Measurements from ENCODE around the gene UFM1. TPM values are rescaled to one million over a fixed set of nuclear protein-coding genes. Genes with fewer than 3 reads are reported as not detected.

Gene UFM1
- total RNA-seq, 1 donor from 2014 or later = 43.3 TPM

- H3K4me1 ChIP-seq (ENCODE audit: control insufficient read depth in 3 of 3, insufficient read depth in 3 of 3, low read length in 3 of 3) = no peaks in the 10 kb centered on the region
- no peaks in the 10 kb centered on the region for H3K9me3 ChIP-seq (ENCODE audit: control insufficient read depth in 3 of 3, low read length in 3 of 3)
- no peak overlapping the region for H3K27ac ChIP-seq (ENCODE audit: low read depth, low read length)
- no peaks in the 10 kb centered on the region for H3K36me3 ChIP-seq (ENCODE audit: control insufficient read depth in 3 of 3, insufficient read depth in 3 of 3, low read length in 3 of 3)
- no peaks in the 10 kb centered on the region for H3K27me3 ChIP-seq (ENCODE audit: control insufficient read depth in 3 of 3, insufficient read depth in 3 of 3, low read length in 3 of 3)
- H3K4me3 ChIP-seq (ENCODE audit: low read length in 3 of 3) = no peak overlapping the region
- H3K9ac ChIP-seq (ENCODE audit: low read depth in 1 of 3, low read length in 3 of 3) = no peak overlapping the region
These were observed 60.1 kb downstream of the UFM1 start for GRCh38 chr13:38409771-38410170.

DNA sequence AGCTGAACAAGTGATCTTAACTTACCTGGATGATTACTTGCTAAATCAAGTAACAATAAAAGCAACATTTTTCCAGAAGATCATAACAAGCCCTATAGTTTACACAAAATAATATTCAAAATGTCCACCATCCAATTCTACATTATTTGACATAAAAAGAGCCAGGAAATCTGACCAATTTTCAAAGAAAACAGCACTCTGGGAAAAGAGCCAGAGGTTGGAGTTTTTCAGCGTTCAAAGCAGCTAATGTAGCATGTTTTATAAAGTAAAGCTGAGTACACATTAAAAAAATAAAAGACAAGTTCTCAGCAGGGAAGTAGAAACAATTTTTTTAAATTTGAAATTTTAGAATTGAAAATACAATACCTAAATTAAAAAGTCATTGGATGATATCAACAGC lies 62.6 kb downstream of the UFM1 start:
- H3K9me3 ChIP-seq (ENCODE audit: control insufficient read depth in 3 of 3, low read length in 3 of 3) = no peaks in the 10 kb centered on the region
- no peaks in the 10 kb centered on the region for H3K36me3 ChIP-seq (ENCODE audit: control insufficient read depth in 3 of 3, insufficient read depth in 3 of 3, low read length in 3 of 3)
- no peaks in the 10 kb centered on the region for H3K27me3 ChIP-seq (ENCODE audit: control insufficient read depth in 3 of 3, insufficient read depth in 3 of 3, low read length in 3 of 3)
- peaks cover 0 to 6% (median 3%) of the 10 kb centered on the region in 3 donors for H3K4me1 ChIP-seq (ENCODE audit: control insufficient read depth in 3 of 3, insufficient read depth in 3 of 3, low read length in 3 of 3)
- H3K4me3 ChIP-seq (ENCODE audit: low read length in 3 of 3) = no peak overlapping the region
- no peak overlapping the region for H3K27ac ChIP-seq (ENCODE audit: low read depth, low read length)
- no peak overlapping the region for H3K9ac ChIP-seq (ENCODE audit: low read depth in 1 of 3, low read length in 3 of 3)

Measured in skeletal muscle tissue (tissue), 4 donors.